Peyer's patch (tissue), 4 donors: ENCODE results near the gene FUT4.

ENCODE experiments used
- CTCF ChIP-seq, 6 experiments: fragments of 450-650 bp in 4 of 6; fragments of 200-600 bp in 2 of 6; sonication (generic) in 1 of 6; IDR thresholded peaks; one replicate each; pipeline ENCODE4 v1.5.1; 2017 to 2019; ENCODE audit warnings: antibody characterized with exemption in 6 of 6, mild to moderate bottlenecking in 3 of 6, moderate library complexity in 1 of 6
- POLR2A ChIP-seq, 2 donors: fragments of 450-650 bp; IDR thresholded peaks; one replicate each; pipeline ENCODE4 v1.5.1; 2017; ENCODE audit warnings: antibody characterized with exemption in 2 of 2, mild to moderate bottlenecking in 2 of 2, moderate library complexity in 2 of 2

GRCh38 chr11:94560834-94561233 is 17.1 kb downstream of the FUT4 start:
- no peak for TF ChIP-seq POLR2A (IDR thresholded peaks at IDR 0.05)
- TF ChIP-seq CTCF (IDR thresholded peaks at IDR 0.05): no peak
